Neural cell (in vitro differentiated cells): ENCODE data around the gene LDLRAD4. TPM values are rescaled to one million over a fixed set of nuclear protein-coding genes. Genes with fewer than 3 reads are reported as not detected.

Experiments used
- H2AFZ ChIP-seq: fragments of 200-600, 300-800 bp; sonication (generic), shearing (Covaris generic); 2 replicates; pipeline ENCODE4 v1.6.0; 2014; ENCODE audit warnings: low read depth, mild to moderate bottlenecking, antibody characterized with exemption, low read length, moderate library complexity
- H3F3A ChIP-seq: fragments of 200-600 bp; shearing (Covaris generic); 2 replicates; pipeline ENCODE4 v1.6.1; 2016; ENCODE audit warnings: mild to moderate bottlenecking, moderate library complexity, mixed read lengths, antibody characterized with exemption, low read length; ENCODE audit not compliant: insufficient read depth, poor library complexity, severe bottlenecking
- H3K27ac ChIP-seq: fragments of 200-600, 300-800 bp; sonication (generic), shearing (Covaris generic); 2 replicates; pipeline ENCODE4 v1.5.1; 2014; ENCODE audit warnings: mild to moderate bottlenecking, low read length, moderate library complexity
- H3K27me3 ChIP-seq: fragments of 300-800, 200-600 bp; sonication (generic), shearing (Covaris generic); 2 replicates; pipeline ENCODE4 v1.6.0; 2014; ENCODE audit warnings: mild to moderate bottlenecking, low read depth, low read length, moderate library complexity; ENCODE audit not compliant: insufficient read depth
- H3K36me3 ChIP-seq: fragments of 300-800, 200-600 bp; sonication (generic), shearing (Covaris generic); 2 replicates; pipeline ENCODE4 v1.5.1; 2014; ENCODE audit warnings: mild to moderate bottlenecking, antibody characterized with exemption, low read length, moderate library complexity; ENCODE audit not compliant: insufficient read depth
- H3K4me2 ChIP-seq: fragments of 300-800, 200-600 bp; sonication (generic), shearing (Covaris generic); 2 replicates; pipeline ENCODE4 v1.6.0; 2014; ENCODE audit warnings: mild to moderate bottlenecking, low read length
- H3K4me3 ChIP-seq: fragments of 300-800, 200-600 bp; sonication (generic), shearing (Covaris generic); 2 replicates; pipeline ENCODE4 v1.5.1; 2014; ENCODE audit warnings: mild to moderate bottlenecking, low read length, moderate library complexity
- H3K79me2 ChIP-seq: fragments of 200-600 bp; shearing (Covaris generic); replicated peaks from 2 replicates; pipeline ENCODE4 v1.6.0; 2014; ENCODE audit warnings: mild to moderate bottlenecking, low read length, moderate library complexity; ENCODE audit not compliant: insufficient read depth
- H3K9ac ChIP-seq: fragments of 300-800, 200-600 bp; sonication (generic), shearing (Covaris generic); 2 replicates; pipeline ENCODE4 v1.6.1; 2016; ENCODE audit warnings: mild to moderate bottlenecking, low read length, mixed read lengths
- H3K9me2 ChIP-seq: fragments of 200-600 bp; shearing (Covaris generic); 2 replicates; pipeline ENCODE4 v1.6.1; 2016; ENCODE audit warnings: mild to moderate bottlenecking, low read length, mixed read lengths; ENCODE audit not compliant: insufficient read depth
- H3K9me3 ChIP-seq: fragments of 200-600, 300-800 bp; sonication (generic), shearing (Covaris generic); 2 replicates; pipeline ENCODE4 v1.6.1; 2016; ENCODE audit warnings: mild to moderate bottlenecking, mixed run types, low read length, moderate library complexity, mixed read lengths
- H4K20me1 ChIP-seq: fragments of 200-600 bp; shearing (Covaris generic); 2 replicates; pipeline ENCODE4 v1.6.1; 2016; ENCODE audit warnings: mild to moderate bottlenecking, mixed run types; ENCODE audit not compliant: insufficient read depth
- CTCF ChIP-seq: fragments of 450-650 bp; IDR thresholded peaks from 2 replicates; pipeline ENCODE4 v1.5.1; 2014; ENCODE audit warnings: antibody characterized with exemption, mild to moderate bottlenecking, moderate library complexity; ENCODE audit not compliant: poor library complexity, severe bottlenecking
- EP300 ChIP-seq: fragments of 450-650 bp; conservative IDR thresholded peaks from 2 replicates; pipeline ENCODE4 v1.6.1; 2014; ENCODE audit warnings: antibody characterized with exemption, mild to moderate bottlenecking, moderate library complexity; ENCODE audit not compliant: poor library complexity, severe bottlenecking
- EZH2 ChIP-seq: fragments of 200-600, 300-800 bp; shearing (Covaris generic), sonication (generic); IDR thresholded peaks from 2 replicates; pipeline ENCODE4 v1.6.1; 2014; ENCODE audit warnings: antibody characterized with exemption, low read length, borderline replicate concordance, mild to moderate bottlenecking; ENCODE audit not compliant: insufficient read depth, poor library complexity, severe bottlenecking
- MXI1 ChIP-seq: fragments of 450-650 bp; conservative IDR thresholded peaks from 2 replicates; pipeline ENCODE4 v1.6.1; 2014; ENCODE audit warnings: antibody characterized with exemption, mild to moderate bottlenecking; ENCODE audit not compliant: poor library complexity, severe bottlenecking
- POLR2AphosphoS5 ChIP-seq: IDR thresholded peaks from 2 replicates; pipeline ENCODE4 v1.6.1; 2012
- RAD21 ChIP-seq: fragments of 450-650 bp; conservative IDR thresholded peaks from 2 replicates; pipeline ENCODE4 v1.6.1; 2014; ENCODE audit warnings: antibody characterized with exemption, mild to moderate bottlenecking, moderate library complexity
- REST ChIP-seq: IDR thresholded peaks from 2 replicates; pipeline ENCODE4 v1.6.1; 2012; ENCODE audit warnings: borderline replicate concordance
- SMC3 ChIP-seq: fragments of 450-650 bp; conservative IDR thresholded peaks from 2 replicates; pipeline ENCODE4 v1.6.1; 2014; ENCODE audit warnings: antibody characterized with exemption, mild to moderate bottlenecking, moderate library complexity; ENCODE audit not compliant: poor library complexity
- TAF1 ChIP-seq: IDR thresholded peaks from 2 replicates; pipeline ENCODE4 v1.6.1; 2012; ENCODE audit warnings: low read depth
- polyA plus RNA-seq: library from polyadenylated mRNA; depleted of rRNA; stranded (reverse); fragments of >200 nt; gene quantifications from 2 replicates; pipeline ENCODE4 v1.2.3, GENCODE V29; 2014

Gene LDLRAD4
- polyA plus RNA-seq, 1 donor from 2014 or later: 3.7 TPM

GRCh38 chr18:13597068-13597467 is 378.5 kb downstream of the LDLRAD4 start:
- no peak overlapping the region for H3K9ac ChIP-seq
- H3K27me3 ChIP-seq: no peaks in the 10 kb centered on the region
- TF ChIP-seq MXI1: no peak
- no peak for TF ChIP-seq SMC3
- TF ChIP-seq CTCF: no peak
- no peak for TF ChIP-seq EP300
- no peak for TF ChIP-seq REST
- TF ChIP-seq RAD21: no peak
- TF ChIP-seq TAF1: no peak
- TF ChIP-seq POLR2AphosphoS5: no peak
- TF ChIP-seq EZH2: no peak
- H3K4me2 ChIP-seq: no peak overlapping the region
- no peaks in the 10 kb centered on the region for H3F3A ChIP-seq
- no peaks in the 10 kb centered on the region for H4K20me1 ChIP-seq
- H2AFZ ChIP-seq: no peak overlapping the region
- H3K4me3 ChIP-seq: no peak overlapping the region
- no peaks in the 10 kb centered on the region for H3K36me3 ChIP-seq
- no peaks in the 10 kb centered on the region for H3K79me2 ChIP-seq
- no peak overlapping the region for H3K27ac ChIP-seq
- H3K9me2 ChIP-seq: no peaks in the 10 kb centered on the region
- peaks cover 9% of the 10 kb centered on the region for H3K9me3 ChIP-seq

- Histone ChIP-seq H3K4me3 (no peak overlapping the region), H4K20me1 (no peaks in the 10 kb centered on the region), H2AFZ (no peak overlapping the region), H3K9me2 (no peaks in the 10 kb centered on the region), H3K79me2 (no peaks in the 10 kb centered on the region), H3K27me3 (no peaks in the 10 kb centered on the region), H3K9ac (no peak overlapping the region), H3K9me3 (peaks cover 9% of the 10 kb centered on the region), H3F3A (no peaks in the 10 kb centered on the region), H3K36me3 (no peaks in the 10 kb centered on the region), H3K27ac (no peak overlapping the region), H3K4me2 (no peak overlapping the region)
- TF ChIP-seq CTCF (no peak), REST (no peak), RAD21 (no peak), EP300 (no peak), EZH2 (no peak), SMC3 (no peak), TAF1 (no peak), MXI1 (no peak), POLR2AphosphoS5 (no peak)
Observed at GRCh38 chr18:13598591-13598990, 380.0 kb downstream of the LDLRAD4 start.
